ENCODE measurements around the gene SLFN14. TPM values are rescaled to one million over a fixed set of nuclear protein-coding genes. Genes with fewer than 3 reads are reported as not detected.
"Not testable (repeated sequence)": the region's sequence is repeated elsewhere in the genome, so short reads cannot be mapped to it uniquely, and the experiment has no call there.

The SLFN14 gene
- total RNA-seq, result 0.27 TPM

DNA sequence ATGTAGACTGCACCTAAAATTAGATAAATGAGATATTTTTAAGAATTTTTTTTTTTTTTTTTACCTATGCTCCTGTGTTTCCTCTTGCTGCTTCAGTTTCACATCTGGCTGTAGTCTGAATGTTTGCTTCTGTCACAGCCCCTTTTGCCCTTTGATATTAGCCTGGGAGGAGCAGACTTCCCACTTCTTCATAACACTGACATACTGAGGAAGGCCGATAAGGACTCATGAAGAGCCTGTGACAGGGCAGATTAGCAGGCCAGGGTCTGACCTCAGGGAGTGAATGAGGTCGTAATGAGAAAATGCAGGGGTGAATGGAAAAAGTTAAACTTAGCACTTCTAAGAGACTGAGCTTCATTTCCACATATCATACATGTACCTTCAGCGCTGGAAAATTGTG, at the start of gene SLFN14:
Gene SLFN14 (minus strand): TSS at position 117 of the 400 bp plus-strand sequence. CDS start 2,757 bp downstream, outside the sequence.
- DNase-seq (ENCODE audit: low read depth in 2 of 3, low spot score in 2 of 3), result peak in 2 of 3 donors; percentile 92 to 97

DNA sequence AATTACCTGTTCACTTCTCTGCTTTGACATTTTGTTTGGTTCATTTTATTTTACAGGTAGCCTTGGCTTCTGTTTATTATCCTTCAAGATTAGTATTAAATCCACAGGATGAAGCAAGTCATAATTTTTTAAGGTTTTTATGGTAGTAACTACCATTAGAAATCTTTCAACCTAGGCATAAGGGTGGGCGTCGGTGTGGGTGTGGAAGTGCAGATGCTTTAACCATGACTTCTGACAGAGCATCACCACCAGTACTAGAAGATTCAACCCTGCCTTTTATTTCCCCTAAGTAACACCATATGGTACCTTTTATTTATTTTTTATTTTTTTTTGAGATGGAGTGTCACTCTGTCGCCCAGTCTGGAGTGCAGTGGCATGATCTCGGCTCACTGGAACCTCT, 49.2 kb upstream of the SLFN14 start:
- no peak for DNase-seq (ENCODE audit: low read depth in 2 of 3, low spot score in 2 of 3)

DNA sequence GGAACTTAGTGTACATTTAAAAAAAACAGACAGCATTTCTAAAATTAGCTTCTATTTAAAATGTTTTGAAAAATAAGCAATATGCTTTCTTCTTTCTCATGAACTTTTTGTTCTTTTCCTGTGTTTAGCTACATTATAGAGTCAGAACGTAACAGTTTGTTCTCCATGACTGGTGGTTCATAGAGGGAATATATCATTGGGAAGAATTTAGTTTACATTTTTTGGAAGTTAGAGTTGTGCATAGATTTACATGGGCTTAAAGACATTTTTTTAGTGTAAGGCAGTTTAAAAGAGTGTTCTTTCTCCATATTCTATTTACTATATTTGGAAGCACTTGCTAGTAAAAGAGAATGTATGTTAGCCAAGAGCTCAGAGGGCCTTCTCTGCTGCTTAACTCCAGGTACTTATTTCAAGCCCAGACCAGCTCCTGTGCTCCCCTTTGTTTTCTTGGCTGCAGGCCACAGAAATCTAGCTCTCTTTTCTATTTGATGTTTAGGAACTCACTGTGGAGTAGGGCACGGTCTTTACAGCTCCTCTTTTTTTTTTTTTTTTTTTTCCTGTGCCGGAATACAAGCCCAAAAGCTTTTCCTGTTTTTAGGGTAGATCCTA, 46.7 kb upstream of the SLFN14 start:
- no peak for DNase-seq (ENCODE audit: low read depth in 2 of 3, low spot score in 2 of 3)

DNA sequence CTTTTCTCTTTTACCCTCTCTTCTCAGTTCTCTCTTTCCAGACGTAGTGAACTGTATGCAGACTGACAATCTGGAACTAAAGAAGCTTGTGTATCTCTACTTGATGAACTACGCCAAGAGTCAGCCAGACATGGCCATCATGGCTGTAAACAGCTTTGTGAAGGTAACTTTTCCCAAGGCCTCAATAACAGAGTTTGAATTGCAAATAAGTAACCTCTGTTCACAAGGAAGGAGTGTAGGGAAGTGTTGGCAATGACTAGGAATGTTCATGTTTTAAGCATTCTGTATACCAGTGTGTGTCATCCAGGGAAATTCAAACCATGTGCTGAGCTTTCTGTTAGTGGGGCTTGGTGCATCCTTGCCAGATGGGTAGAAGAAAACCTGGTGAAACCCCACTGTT, 45.1 kb upstream of the SLFN14 start:
- no peak for DNase-seq (ENCODE audit: low read depth in 2 of 3, low spot score in 2 of 3)

DNA sequence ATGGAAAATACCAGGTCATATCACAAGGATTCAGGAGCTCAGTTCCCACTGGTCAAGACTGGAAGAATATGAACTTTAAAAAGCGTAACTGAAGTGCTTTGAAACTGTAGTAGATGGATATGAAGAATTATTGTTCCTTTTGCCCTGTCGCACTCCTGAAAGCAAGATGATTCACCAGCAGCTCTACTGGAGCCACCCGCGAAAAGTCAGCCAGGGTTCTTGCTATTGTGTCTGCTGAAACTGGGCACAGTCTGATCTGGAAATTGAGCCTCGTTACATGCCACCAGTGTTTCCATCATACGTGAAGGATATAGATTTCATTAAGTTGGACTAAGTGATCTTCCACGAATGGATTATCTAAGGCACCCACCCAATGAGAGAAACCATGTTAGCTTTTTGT, 43.1 kb upstream of the SLFN14 start:
- DNase-seq (ENCODE audit: low read depth in 2 of 3, low spot score in 2 of 3), result no peak

DNA sequence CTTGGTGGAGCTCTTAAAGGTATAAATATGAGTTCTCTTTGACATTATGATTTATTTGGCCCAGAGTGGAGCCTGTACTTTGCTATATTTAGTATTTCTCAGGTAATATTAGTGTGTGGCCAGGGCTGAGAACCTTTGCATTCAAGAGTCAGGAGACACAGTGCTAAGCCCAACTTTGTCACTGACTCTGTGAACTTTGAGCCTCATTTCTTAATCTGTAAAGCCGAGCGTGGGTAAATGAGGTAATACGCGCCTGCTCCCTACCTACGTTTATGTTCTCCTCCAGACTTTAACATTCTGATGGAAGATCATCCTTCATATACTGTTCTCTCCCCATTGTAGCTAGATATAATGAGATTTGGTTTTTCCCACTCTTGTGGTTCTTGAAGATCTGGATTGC, 37.0 kb upstream of the SLFN14 start:
- no peak for DNase-seq (ENCODE audit: low read depth in 2 of 3, low spot score in 2 of 3)

DNA sequence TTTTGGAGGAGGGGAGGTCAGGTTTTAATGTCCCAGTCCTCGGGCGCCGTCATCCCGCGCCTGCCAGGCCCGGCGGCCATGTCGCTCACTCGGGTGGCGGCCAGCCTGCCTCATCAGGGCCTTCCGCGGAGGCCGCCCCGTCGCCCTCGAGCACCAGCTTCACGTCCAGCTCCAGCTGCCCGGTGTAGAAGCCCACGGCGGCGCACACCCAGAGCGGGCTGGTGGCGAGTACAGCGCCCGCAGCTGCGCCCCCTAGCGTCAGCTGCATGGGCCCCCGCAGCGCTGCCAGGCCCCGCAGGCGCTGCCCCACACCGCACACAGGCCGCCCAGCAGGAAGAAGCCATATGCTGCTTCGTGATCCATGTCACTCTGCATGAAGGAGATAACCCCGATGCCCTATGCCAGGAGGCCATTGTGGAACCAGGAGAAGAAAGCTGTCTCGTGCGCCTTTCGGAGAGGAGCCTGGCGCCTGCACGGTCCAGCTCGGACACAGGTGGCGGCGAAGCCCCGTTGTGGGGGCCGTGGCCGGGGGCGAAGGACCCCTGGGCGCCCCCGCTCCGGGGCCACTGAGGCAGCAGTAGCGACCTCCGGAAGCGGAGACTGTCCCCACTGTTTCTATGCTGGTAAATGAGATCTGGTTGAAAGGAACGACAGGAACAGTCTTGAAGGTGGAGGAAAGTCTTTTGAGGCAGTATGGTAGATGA, 36.1 kb upstream of the SLFN14 start:
- DNase-seq (ENCODE audit: low read depth in 2 of 3, low spot score in 2 of 3), result no peak

DNA sequence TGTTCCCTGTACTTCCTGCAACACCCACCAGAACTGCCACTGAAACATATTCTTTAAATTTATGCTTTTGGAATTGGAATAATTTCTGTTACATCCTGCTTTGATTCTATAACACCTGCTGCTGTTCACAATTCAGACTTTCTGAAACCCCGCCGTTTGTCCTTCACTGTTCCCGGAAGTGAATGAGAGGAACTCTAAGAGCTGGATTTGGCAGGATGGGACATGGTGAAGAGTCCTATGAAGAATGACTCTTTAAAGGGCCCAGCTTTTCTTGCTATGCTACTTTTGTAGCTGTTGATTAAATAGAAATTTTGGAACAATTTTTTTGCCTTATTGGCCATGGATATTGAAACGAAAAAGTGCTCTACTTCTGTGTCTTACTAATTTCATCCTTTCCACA, 35.5 kb upstream of the SLFN14 start:
- DNase-seq (ENCODE audit: low read depth in 2 of 3, low spot score in 2 of 3), result no peak

DNA sequence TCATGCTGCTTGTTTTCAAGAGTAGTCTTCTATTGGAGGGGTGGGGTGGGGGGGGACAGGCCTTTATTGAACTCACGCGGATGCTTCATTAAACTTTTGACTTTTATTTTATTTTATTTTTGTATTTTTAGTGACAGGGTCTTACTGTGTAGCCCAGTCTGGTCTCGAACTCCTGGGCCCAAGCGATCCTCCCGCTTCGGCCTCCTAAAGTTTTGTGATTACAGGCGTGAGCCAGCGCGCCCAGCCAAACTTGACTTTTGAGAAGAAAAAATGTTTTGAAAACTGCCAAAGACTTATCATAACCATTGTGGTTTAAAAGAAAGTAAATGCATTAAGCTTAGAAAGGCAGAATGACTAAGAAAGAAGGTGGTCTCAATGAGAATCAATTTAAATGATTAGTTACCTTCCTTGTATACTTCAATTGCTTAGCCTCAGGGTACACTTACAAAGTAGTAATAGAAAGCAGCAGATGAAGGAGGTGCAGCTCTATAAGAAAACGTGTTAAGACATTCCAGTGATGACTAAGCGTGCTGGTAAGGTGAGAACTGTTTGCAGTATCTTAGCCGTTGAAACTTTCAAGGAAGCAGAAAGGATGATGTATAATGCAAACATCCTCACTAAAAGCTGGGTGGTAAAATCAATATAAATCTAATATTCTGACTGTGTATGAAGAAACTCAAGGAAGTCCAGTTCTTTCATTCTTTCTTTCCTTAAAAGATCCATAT, 27.7 kb upstream of the SLFN14 start:
- no peak for DNase-seq (ENCODE audit: low read depth in 2 of 3, low spot score in 2 of 3)

DNA sequence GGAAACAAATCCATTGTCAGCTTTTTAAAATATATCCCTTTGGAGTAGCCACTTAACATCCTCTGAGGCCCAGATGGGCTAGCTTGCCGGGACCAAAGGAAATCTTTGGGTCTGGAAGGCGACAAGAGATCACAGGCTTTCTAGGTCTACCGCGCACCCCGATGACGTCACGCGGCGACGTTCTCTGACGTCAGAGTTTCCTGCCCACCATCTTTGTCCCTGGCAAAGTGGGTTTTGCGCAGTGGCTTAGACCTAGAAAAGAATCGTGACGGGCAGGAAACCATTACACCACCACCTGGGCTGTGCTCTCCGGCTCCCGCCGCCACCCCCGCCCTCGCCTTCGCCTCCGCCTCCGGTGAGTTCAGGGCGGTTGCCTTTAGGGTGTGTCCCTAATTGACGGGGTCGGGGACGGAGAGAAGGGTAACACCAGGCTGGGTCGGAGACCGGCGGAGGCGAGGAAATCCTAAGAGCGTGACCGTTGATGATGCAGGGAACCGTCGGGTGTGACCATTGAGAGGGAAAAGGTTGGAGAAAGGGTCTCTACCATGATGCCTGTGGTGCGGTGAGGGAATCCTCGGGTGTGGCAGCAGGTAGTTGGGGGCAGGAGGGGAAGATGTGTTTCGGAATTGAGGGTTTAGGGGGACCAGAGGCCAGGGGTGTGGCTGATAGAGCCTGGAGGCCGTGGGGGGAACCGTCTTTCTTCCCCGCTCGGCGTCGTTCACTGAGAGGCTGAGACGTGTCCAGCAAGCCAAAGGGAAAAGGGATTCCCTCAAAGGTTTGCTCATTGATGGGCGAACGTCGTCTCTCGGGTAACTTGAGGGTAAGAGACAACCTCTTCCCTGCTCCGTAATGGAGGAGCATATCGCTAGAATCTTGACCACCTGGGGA, 26.7 kb upstream of the SLFN14 start, which contains the start of gene AP2B1:
Gene AP2B1 (plus strand): TSS at position 249 of the 888 bp plus-strand sequence. CDS start 6,709 bp downstream, outside the sequence.
- DNase-seq (ENCODE audit: low read depth in 2 of 3, low spot score in 2 of 3), result peak; percentile 97 to 100 (median 98)

DNA sequence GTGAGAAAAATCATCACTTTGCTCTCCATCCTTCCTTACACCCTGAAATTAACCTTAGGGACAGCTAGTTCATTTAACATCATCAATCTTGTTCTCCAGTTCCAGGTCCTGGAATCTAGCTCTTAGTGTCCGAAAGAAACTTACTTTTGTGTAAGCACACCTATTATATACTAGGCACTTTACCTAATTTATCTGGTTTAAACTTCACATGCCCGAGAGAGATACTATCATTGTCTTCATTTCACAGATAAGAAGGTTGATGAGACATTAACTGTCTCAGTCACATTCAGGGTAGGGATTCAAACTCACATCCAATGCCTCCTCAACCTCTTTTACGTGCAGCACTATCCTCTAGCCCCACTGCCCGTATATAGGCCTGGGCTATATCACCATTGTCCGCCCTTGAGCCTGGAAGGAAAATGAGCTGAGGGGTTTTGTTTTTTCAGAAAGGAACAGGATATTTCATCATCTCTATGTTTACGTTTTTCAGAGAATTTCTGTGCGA, 26.0 kb upstream of the SLFN14 start:
- no peak for DNase-seq (ENCODE audit: low read depth in 2 of 3, low spot score in 2 of 3)

DNA sequence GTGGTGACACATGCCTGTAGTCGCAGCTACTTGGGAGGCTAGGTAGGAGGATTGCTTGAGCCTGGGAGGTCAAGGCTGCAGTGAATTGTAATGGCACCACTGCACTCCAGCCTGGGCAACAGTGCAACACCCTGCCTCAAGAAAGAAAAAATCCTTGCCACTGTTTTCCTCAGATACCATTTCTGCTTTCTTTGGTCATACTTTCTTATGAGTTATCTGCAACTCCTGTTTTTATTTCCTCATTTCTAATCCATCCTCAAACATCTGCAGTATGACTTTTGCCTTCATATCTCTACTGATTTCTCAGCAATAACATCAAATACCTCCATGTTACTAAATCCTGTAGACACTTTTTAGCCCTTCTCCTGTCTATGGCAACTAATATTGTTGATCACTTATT, 23.4 kb upstream of the SLFN14 start:
- peak in 1 of 3 donors; percentile 18 for DNase-seq (ENCODE audit: low read depth in 2 of 3, low spot score in 2 of 3)

DNA sequence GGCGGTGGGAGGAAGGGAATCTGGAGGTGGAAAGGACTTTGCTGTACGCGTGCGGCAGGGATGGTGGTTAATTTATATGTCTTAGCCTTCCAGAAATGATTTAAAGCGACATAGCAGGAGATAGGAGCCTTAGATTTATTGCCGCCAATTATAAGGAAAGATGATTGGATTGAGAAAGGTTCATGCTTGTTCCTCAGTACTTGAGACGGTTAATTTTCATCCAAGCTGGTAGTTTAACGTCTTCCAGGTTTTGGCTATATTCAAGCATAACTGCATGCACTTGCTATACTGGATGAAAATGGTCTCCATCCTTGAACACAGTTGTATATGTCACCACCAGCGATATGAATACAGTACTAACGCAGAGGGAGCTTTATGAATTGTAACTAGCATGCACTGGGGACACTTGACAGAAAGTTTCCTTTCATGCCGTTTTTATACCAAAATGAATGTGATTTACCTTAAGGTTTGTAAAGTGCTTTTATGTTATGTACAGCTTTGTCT, 18.4 kb upstream of the SLFN14 start:
- peak in 1 of 3 donors; percentile 18 for DNase-seq (ENCODE audit: low read depth in 2 of 3, low spot score in 2 of 3)

DNA sequence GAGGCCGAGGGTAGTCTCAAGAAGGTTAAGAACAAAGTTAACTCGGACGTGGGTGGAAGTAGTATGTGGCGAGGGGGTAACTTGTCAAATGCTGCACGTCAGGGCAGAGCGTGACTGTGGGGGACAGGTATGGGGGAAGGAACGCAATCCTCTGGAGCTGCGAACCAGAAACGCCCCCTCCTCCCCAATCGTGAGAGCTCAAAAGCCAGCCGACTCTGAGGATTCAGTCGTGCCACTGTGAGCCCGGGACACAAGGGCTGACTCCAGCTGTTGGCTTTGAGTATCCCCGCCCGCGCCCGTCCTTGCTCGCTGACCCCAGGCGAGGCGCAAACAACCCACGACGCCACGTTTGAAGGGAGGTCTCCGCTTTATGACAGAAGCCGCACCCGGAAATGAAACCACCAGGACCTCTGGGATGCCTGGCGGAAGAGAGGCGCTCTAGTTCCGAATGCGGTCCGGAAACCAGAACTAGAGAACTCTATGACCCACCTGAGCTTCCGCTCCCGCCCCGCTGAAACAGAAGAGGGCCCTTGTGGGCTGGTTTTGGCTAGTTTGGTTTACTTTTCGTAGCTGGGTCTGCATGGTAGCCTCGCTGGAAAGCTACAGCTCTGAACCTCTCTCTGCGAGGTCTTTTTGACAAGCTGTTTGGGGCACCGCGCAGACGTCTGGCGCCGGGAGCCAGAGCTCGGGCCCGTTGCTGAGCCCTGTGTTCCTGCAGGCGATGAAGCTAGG, 17.7 kb upstream of the SLFN14 start, which contains the start of gene PEX12:
Gene PEX12 (minus strand): TSS at position 375 of the 732 bp plus-strand sequence. CDS start 550 bp downstream, outside the sequence.
- peak; percentile 80 to 93 (median 91) for DNase-seq (ENCODE audit: low read depth in 2 of 3, low spot score in 2 of 3)

DNA sequence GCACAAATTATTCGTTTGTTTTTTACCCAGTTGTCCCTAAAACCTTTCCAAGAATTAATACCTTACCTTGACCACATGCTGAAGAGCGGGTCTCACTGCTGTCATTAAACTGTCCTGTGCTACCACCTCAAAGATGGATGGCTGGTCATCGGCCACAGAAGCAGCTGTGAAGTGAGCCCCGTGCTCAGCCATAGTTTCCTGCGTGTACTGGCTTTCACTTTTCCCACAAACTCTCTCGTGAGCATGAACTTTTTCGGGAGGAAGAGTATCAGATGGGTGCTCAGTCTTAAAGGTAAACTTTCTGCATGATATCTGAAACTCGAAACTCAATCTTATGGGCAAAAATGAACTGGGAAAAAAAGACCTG, 17.2 kb upstream of the SLFN14 start:
- DNase-seq (ENCODE audit: low read depth in 2 of 3, low spot score in 2 of 3), result no peak

DNA sequence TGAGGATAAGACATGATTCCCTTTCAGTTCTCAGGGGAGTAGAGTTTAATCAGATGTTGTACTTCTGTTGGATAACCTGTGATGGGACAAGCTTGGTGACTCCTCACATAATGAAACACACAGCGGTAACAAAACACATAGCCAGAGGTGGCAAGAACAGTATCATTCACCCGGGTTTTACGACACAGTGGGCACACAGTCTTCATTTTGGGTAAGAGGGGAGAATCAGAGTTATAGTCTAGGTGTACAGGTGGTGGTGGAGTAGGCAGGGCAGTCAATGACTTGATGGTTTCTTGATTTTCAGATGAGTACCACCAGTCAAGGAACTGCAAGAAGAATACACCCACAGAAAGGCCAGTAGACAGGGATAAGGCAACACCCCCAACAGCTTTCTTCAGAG, 15.1 kb upstream of the SLFN14 start:
- no peak for DNase-seq (ENCODE audit: low read depth in 2 of 3, low spot score in 2 of 3)

DNA sequence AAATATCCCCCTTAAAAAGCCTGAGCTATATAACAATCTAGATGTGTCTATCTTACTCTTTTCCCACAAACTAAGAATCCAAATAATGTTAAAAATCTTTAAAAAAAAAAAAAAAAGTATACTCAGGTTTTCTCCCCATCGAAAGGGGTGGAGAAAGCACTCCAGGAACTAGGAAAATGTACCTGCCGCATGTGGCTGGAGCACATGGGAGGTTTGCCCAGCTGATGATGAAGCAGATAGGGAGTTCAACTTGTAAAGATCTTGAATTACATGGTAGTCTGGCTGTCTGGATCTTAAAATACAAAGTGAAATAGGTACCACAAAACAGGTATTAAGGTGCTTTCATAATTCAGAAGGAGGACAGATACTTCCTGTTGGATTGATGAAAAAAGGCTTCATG, 8.8 kb upstream of the SLFN14 start:
- DNase-seq (ENCODE audit: low read depth in 2 of 3, low spot score in 2 of 3), result no peak

DNA sequence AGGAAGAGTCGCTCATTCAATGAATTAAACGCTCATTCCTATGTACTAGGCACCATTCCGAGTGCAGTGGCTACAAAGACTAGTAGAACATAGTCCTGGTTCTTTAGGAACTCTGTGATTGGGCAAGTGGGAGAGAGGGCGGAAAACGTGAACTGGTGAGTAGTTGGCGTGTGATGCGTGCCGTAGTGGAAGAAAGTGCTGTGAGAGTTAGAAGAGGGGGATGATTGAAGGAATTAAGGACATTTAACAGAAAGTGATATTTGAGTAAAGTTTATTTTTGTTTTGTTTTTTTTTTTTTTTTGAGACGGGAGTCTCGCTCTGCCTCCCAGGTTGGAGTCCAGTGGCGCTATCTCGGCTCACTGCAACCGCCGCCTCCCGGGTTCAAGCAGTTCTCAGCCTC, 7.9 kb upstream of the SLFN14 start:
- no peak for DNase-seq (ENCODE audit: low read depth in 2 of 3, low spot score in 2 of 3)

DNA sequence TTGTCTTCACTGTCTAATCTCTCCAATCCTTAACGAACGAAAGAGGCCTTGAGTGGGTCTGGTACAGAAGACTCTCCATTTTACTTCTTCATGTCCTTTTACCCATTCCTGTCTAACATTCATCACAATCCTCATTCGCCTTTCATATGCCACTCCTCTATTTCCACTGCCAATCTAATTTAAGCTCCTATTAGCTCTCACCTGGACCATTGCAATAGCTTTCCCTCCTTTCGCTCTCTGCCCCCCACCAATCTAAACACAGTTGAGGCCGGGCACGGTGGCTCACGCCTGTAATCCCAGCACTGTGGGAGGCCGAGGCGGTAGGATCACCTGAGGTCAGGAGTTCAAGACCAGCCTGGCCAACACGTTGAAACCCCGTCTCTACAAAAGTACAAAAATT, 6.3 kb upstream of the SLFN14 start:
- DNase-seq (ENCODE audit: low read depth in 2 of 3, low spot score in 2 of 3), result no peak

DNA sequence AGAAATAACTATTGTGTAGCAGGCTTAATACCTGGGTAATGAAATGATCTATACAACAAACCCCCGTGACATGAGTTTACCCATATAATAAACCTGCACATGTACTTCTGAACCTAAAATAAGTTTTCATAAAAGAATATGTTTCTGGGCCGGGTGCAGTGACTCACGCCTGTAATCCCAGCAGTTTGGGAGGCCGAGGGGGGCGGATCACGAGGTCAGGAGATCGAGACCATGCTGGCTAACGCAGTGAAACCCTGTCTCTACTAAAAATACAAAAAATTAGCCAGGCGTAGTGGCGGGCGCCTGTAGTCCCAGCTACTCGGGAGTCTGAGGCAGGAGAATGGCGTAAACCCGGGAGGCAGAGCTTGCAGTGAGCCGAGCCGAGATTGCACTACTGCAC, 2.6 kb upstream of the SLFN14 start:
- DNase-seq (ENCODE audit: low read depth in 2 of 3, low spot score in 2 of 3), result not testable (repeated sequence)
